ENCODE data around the gene GALNT14.

GALNT14 gene

DNA sequence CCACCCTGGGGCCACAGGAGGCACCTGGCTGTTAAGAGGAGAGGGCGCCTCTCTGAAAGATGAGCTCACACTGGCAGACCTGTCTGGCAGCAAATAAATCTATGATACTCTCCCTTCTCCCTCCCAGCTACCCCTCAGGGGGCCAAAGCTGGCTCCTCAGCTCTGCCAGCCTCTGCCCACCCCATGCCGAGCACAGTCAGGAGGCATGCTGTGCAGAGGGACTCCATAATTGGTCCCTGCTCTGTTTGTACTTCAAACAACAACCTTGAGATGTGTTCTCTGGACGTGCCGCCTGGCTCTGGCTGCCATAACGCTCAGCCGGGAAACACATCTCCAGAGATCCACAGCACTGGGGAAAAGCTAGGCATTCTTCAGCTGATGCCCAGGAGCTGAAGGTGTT, 126.7 kb downstream of the GALNT14 start:
- DNase-seq (ENCODE audit: low read depth): no peak

DNA sequence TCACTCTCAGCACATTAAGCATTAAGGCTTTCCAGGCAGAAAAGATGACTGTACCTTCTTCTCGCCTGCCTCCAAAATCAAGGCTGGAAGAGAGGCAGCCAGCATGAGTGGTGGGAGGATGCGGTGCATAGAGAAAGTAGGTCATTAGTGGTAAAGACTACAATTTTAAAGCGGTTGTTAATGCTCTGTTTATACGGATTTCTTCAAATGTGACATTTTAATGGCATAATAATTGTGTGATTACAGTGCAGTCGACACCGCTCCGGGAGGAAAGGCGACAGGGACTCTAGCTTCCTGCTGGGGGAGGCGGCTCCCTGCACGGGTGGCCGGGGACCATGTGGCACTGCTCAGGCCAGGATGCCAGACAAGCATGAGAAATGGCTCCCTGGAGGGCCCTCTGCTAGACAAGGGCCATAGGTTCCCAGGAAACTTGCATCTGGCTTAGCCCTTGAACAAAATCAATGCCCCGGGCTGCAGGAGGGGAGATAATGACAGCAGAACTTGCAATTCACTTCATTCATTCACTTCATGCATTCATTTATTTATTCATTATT, 129.6 kb downstream of the GALNT14 start:
- no peak for DNase-seq (ENCODE audit: low read depth)

DNA sequence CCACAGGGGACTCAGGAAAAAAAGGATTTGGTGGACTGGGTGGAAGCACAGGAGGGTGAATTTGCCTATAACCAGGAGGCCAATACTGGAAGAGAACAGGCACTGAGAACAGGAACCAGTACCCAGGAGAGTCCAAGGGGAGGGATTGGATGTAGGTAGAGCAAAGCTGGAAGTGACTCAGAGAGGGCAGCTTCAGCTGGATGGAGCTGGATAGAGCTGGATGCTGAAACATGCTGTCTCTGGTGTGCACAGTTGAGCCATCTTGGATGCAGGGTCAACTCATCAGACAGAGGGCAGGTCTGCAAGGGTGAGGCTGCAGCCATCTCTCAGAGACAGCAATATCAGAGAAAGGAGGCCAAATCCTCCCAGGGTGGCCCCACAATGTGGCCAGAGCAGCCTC, 134.0 kb downstream of the GALNT14 start:
- DNase-seq (ENCODE audit: low read depth): no peak

- no peak for DNase-seq (ENCODE audit: low read depth)
Measured at GRCh38 chr2:31003749-31004148, 134.5 kb downstream of the GALNT14 start.

GRCh38 chr2:31002537-31003150, 135.6 kb downstream of the GALNT14 start:
- no peak for DNase-seq (ENCODE audit: low read depth)

- DNase-seq (ENCODE audit: low read depth): no peak
Measured at GRCh38 chr2:31000970-31001369, 137.3 kb downstream of the GALNT14 start.

DNA sequence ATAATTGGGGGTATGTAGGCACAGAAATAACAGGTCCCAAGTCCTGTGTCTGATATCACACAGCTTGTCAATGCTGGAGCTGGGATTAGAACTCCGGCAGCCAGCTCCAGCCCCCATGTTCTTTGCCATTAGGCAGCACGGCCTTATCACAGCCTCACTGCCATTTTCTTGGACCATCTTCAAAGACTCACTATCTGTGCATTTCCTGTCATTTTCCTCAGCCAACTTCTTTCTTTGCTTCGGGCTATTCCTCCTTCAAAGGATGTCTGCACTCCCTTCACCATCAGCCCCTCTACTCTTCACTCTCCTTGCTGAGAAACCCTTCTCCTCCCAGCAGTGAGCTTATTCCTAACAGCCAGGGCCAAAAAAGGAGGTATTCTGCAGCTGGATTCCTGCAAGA, 139.6 kb downstream of the GALNT14 start:
- DNase-seq (ENCODE audit: low read depth): no peak

DNA sequence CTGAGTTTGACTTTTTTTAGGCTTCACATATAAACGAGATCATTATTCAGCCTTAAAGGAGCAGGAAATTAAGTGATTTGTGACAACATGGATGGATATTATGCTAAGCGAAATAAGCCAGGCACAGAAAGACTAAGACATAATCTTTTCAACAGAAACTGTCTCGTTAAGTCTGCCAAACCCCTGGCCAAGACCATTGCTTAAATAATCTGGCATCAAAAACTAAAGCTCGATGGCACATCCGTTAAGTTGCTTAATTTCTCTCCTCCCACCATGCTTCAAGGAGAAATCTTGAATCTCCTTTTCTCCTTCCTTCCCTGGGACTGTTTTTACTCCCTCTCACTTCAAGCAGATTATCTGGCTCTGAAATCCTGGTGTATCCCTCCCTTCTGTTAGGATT, 140.3 kb downstream of the GALNT14 start:
- no peak for DNase-seq (ENCODE audit: low read depth)

GRCh38 chr2:30994227-30995056, 143.8 kb downstream of the GALNT14 start:
- no peak for DNase-seq (ENCODE audit: low read depth)

GRCh38 chr2:30992781-30993180, 145.5 kb downstream of the GALNT14 start:
- DNase-seq (ENCODE audit: low read depth): no peak

GRCh38 chr2:30990671-30991070, 147.6 kb downstream of the GALNT14 start:
- no peak for DNase-seq (ENCODE audit: low read depth)

DNA sequence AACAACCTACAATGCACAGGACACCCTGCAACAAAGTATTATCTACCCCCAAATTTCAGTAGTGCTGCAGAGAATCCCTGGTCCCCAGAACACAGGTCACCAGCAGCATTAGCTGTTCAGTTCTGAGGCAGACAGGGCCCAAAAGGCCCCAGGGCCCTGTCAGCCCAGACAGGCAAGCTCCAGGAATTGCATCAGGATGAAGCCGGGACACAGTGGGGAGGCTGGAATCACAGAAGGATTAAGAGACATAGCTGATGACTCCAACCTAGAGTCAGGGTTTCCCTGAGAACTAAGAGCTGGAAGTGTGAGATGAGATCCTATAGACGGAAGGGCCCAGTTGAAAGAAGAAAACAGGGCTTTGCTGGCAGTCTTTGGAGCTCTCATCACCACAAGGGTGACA, 148.1 kb downstream of the GALNT14 start:
- DNase-seq (ENCODE audit: low read depth): no peak

GRCh38 chr2:30989746-30990145, 148.5 kb downstream of the GALNT14 start:
- DNase-seq (ENCODE audit: low read depth): no peak

DNA sequence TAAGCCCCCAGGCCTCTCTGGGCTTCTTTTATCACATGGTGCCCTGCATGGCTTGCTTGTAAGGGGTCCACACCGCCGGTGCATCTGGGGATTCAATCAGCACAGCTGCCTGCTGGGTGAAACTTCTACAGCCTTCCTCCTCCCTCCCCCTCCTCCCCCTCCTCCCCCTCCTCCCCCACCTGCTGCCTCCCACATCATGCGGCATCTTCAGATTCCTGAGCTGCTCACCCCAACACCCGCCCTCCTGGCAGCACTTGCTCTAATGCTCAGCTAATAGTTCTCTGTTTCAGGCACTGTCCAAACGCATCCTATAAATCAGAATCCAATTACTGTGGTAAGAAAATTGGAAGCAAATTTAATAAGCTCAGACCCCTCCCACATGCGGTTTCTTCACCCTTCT, 150.7 kb downstream of the GALNT14 start:
- DNase-seq (ENCODE audit: low read depth): no peak

DNA sequence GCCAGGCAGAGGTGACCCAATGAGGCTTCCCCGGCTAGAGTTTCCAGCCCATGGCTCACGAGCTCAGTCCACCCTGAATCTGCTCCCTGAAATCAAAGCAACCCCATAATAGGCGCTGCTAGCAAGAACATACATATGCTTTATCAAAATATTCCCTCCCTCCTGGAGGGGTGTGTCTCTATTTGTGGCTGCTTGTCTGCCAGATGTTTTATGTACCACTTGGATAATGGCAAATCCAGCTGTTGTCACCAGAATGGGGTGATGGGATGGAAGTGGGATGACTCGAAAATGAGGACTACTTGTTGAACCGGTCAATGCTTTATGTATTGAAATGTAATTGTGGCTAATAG, 152.0 kb downstream of the GALNT14 start:
- DNase-seq (ENCODE audit: low read depth): no peak

DNA sequence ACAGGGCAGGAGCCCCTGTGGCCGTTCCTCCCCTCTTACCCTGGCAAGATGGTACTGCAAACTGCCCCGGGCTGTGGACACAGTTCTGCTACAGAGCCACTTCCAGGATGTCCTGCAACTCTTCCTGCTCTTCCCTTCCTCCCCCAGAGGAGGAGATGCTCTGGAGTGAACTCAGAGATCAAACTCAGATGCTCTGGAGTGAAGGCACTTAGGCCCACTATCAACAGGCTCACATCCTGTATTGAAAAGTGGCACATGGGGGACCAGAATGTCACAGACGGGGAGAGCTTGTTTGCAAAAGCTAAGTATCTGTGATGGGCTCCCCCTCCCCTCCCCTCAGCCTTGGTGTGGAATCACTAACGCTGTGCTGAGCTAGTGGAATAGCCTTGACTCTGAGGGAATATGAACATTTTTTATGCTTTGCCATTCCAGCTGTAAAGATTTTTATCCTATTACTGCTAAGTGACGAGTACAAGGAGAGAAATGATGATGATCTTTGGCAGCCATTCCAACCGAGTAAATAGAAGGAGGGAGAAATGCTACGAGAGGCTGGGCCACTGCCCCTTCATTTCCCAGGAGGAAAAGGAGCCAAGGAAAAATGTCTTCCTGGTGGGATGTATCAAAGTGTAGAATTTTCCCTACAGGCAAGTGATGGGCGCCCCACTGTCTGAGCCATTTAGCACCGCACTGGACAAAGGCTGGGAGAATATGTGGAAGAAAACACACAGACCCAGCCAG, 152.6 kb downstream of the GALNT14 start:
- no peak for DNase-seq (ENCODE audit: low read depth)

GRCh38 chr2:30984148-30984547, 154.1 kb downstream of the GALNT14 start:
- no peak for DNase-seq (ENCODE audit: low read depth)

DNA sequence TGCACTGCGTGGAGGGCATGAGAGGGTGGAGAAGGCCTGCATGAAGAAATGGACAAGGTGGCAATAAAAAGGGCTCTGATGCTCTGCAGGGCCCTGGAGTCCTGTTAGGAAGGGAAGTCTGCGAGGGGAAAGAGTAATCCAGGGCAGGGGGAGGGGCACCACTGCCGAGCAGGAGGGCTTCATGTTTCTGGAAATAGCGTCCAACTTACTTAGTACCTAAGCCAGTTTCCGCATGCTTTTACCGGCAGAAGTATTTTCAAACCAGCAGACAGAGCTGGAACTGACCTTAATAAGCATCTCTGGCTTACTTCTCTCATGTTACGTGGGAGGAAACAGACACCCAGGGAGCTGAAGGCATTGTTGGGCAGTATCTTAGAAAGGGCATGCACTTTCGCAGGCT, 156.7 kb downstream of the GALNT14 start:
- DNase-seq (ENCODE audit: low read depth): no peak

- DNase-seq (ENCODE audit: low read depth): no peak
Measured at GRCh38 chr2:30981096-30981495, 157.1 kb downstream of the GALNT14 start.

DNA sequence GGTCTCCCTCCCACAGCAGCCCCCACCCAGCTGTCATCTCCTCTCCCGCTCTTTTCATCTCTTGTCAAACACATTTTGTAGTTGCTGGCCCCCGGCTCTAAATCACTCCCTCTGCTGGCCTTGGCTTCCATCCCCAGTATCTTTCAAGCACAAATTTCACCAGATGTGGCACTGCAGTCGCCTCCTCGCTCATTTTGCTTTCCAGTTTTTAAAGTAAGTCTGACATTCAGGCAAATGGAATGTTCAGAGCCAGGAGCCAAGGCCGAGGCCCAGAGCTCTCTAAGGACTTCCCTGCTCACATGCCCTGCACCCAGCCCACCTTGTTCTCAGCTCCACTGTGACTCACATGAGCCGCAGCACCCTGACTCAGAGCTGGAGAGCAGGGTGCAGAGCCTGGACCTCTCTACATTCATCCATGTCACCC, 158.4 kb downstream of the GALNT14 start:
- no peak for DNase-seq (ENCODE audit: low read depth)

DNA sequence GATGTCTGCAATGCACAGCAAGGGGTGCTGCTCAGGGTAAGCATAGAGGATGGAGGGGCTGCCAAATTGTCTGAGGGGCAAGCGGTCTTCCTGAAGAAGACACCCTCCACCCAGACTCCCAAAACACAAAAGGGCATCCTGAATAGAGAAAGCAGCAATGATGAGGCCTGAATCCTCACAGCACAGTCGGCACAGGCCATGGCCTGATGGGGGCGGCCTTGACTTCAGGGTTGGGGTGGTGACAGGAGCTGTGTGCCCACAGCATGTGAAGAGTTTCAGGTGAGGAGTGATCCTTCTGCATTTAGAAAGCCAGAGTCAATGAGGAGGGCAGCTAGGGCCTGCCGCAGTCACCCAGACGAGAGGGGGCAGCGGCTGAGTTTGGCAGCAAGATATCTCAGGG, 159.4 kb downstream of the GALNT14 start:
- no peak for DNase-seq (ENCODE audit: low read depth)

DNA sequence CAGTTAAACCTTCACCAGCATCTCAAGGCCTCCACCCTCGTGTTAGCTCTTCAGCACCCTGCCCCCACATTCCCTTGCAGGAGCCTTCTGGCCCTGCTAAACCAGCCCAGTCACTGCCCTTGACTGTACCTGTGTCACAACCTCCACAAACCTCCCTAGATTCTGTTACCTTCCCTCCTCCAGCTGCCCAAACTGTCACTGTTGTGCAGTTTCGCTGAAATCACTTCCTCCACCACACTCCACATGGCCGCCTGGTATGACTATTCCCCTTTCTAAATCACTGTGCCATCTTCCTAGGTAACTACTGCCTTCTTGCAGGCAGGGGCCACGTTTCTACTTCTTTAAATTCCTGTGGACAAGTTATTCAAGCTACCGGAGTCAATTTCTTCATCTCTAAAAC, 160.2 kb downstream of the GALNT14 start:
- DNase-seq (ENCODE audit: low read depth): peak; percentile 4

DNA sequence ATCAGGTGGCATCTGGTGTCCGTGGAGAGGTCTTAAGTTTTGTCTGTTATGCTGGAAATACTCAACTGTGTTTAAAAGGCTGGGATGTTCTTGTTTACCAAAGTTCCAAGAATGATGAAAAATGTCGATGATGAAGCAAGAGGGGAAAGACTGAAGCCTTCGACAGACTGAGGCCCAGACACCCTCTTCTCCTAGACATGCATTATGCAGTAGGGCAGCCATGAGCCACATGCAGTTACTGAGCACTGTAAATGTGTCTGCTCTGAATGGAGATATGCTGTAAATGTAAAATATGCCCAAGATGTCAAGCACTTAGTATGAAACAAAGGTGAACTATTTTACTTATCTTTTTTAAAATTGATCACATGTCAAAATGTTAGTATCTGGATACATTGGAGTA, 163.1 kb downstream of the GALNT14 start:
- no peak for DNase-seq (ENCODE audit: low read depth)

All from activated T-cell treated with anti-CD3 and anti-CD28 coated beads for 48 hours (primary cell).